HepG2 (cell line): ENCODE measurements around the gene CPLANE1. TPM values are rescaled to one million over a fixed set of nuclear protein-coding genes. Genes with fewer than 3 reads are reported as not detected.

Source experiments
- ATAC-seq: fragments of 200-7000 bp; cut with Tn5 transposase; 3 replicates; pipeline ENCODE4 v1.9.1; 2020; ENCODE audit warnings: mild to moderate bottlenecking, moderate library complexity
- BruUV-seq: library from RNA; stranded (reverse); fragments of 400-500 nt; replicated peaks from 2 replicates; lab custom pipeline; 2021; lab: Mats Ljungman, UMichigan
- CTCF ChIA-PET: fragments of 300-600 bp; formaldehyde crosslinking; extraction: SDS; loops from one replicate; lab custom pipeline; 2021; ENCODE audit warnings: low total read pairs, inconsistent platforms, low intra/inter-chr PET ratio; lab: Yijun Ruan, JAX
- POLR2A ChIA-PET: fragments of 350-600 bp; sonication (Branson Sonifier 250); formaldehyde crosslinking; loops from one replicate; lab custom pipeline; 2020; ENCODE audit warnings: antibody characterized with exemption, inconsistent platforms; lab: Yijun Ruan, JAX
- DNase-seq: peaks from one replicate; pipeline ENCODE4 v3.0.0-alpha.2; 2015; ENCODE audit warnings: low spot score
- FAIRE-seq: peaks from 3 replicates; lab custom pipeline; 2011; peaks lifted over from hg19 to GRCh38; lab: Jason Lieb, UNC
- H2AFZ ChIP-seq: one replicate; pipeline ENCODE4 v1.6.1; 2011; ENCODE audit warnings: low read length, inconsistent platforms
- H3K27ac ChIP-seq: fragments of 300-600 bp; 3 replicates; pipeline ENCODE4 v1.8.0; 2011; ENCODE audit warnings: mixed run types, mild to moderate bottlenecking, mixed read lengths, low read length, inconsistent platforms; ENCODE audit not compliant: insufficient read depth; ENCODE audit errors: extremely low read length
- H3K27me3 ChIP-seq, 2 experiments: fragments of 200-600 bp in 1 of 2; 2 replicates in 1 of 2; 3 replicates in 1 of 2; pipeline versions ENCODE4 v1.6.0 to v1.8.0; 2011; ENCODE audit warnings: low read length in 2 of 2, mild to moderate bottlenecking in 2 of 2, moderate library complexity in 2 of 2, inconsistent platforms in 1 of 2; ENCODE audit not compliant: insufficient read depth in 2 of 2, control insufficient read depth in 1 of 2
- H3K36me3 ChIP-seq, 2 experiments: fragments of 200-600 bp in 1 of 2; replicated peaks in 1 of 2; 2 replicates in 1 of 2; 3 replicates in 1 of 2; pipeline versions ENCODE4 v1.5.1 to v1.8.0; 2011; ENCODE audit warnings: low read length in 2 of 2, inconsistent platforms in 1 of 2; ENCODE audit not compliant: insufficient read depth in 2 of 2, control insufficient read depth in 1 of 2
- H3K4me1 ChIP-seq: 2 replicates; pipeline ENCODE4 v1.5.1; 2012; ENCODE audit warnings: low read length, inconsistent platforms; ENCODE audit not compliant: insufficient read depth
- H3K4me2 ChIP-seq: 2 replicates; pipeline ENCODE4 v1.6.0; 2011; ENCODE audit warnings: low read depth, low read length, inconsistent platforms
- H3K4me3 ChIP-seq, 3 experiments: fragments of 200-600 bp in 1 of 3; sonication (generic), shearing (Covaris generic) in 1 of 3; replicated peaks in 1 of 3; 2 replicates each; pipeline ENCODE4 v1.5.1; 2011 to 2016; ENCODE audit warnings: low read length in 3 of 3, inconsistent platforms in 2 of 3, low read depth in 2 of 3, mild to moderate bottlenecking in 2 of 3, control low read depth in 1 of 3, mixed read lengths in 1 of 3; ENCODE audit not compliant: insufficient read depth in 1 of 3
- H3K79me2 ChIP-seq: one replicate; pipeline ENCODE4 v1.6.1; 2011; ENCODE audit warnings: low read length, inconsistent platforms; ENCODE audit not compliant: insufficient read depth
- H3K9ac ChIP-seq: 2 replicates; pipeline ENCODE4 v1.6.0; 2011; ENCODE audit warnings: mild to moderate bottlenecking, low read depth, low read length, inconsistent platforms; ENCODE audit not compliant: insufficient read depth
- H3K9me3 ChIP-seq: 2 replicates; pipeline ENCODE4 v1.5.1; 2012; ENCODE audit warnings: mild to moderate bottlenecking, low read length
- H4K20me1 ChIP-seq: 2 replicates; pipeline ENCODE4 v1.6.0; 2011; ENCODE audit warnings: inconsistent platforms, mild to moderate bottlenecking, low read length, moderate library complexity; ENCODE audit not compliant: insufficient read depth
- CENPT ChIP-seq: sonication (generic); formaldehyde crosslinking; IDR thresholded peaks from 2 replicates; pipeline ENCODE4 v1.8.0; 2022; ENCODE audit warnings: low read depth, mild to moderate bottlenecking, moderate library complexity, missing genetic modification reagents
- RXRB ChIP-seq: IDR thresholded peaks from 2 replicates; pipeline ENCODE4 v1.6.1; 2016; ENCODE audit warnings: borderline replicate concordance, missing genetic modification reagents, missing compliant biosample characterization
- TEF ChIP-seq: sonication (generic); formaldehyde crosslinking; IDR thresholded peaks from 2 replicates; pipeline ENCODE4 v1.5.0; 2020; ENCODE audit warnings: missing genetic modification reagents
- ZNF207 ChIP-seq: fragments of 450-650 bp; IDR thresholded peaks from 2 replicates; pipeline ENCODE4 v1.6.1; 2016; ENCODE audit warnings: antibody characterized with exemption, borderline replicate concordance
- ZNF362 ChIP-seq: sonication (generic); formaldehyde crosslinking; IDR thresholded peaks from 2 replicates; pipeline ENCODE4 v1.4.0; 2020; ENCODE audit warnings: missing genetic modification reagents, mild to moderate bottlenecking, borderline replicate concordance
- ZNF414 ChIP-seq: sonication (generic); formaldehyde crosslinking; IDR thresholded peaks from 2 replicates; pipeline ENCODE4 v1.5.0; 2020; ENCODE audit warnings: missing genetic modification reagents
- WGBS: methylation state at CpG from one replicate; pipeline ENCODE4 v1.1.6; 2017; ENCODE audit warnings: low lambda C conversion rate; 5-methylcytosine and 5-hydroxymethylcytosine counted together
- in situ Hi-C: cut with HindIII; loops from 2 replicates; pipeline ENCODE4 v1.10.0; 2017; ENCODE audit warnings: low pct_unique_long_range_greater_than_20kb; ENCODE audit not compliant: extremely low pct_ligation_motif_present
- intact Hi-C: fragments of 100-400 bp; cut with micrococcal nuclease; formaldehyde crosslinking; loops from one replicate; pipeline ENCODE4 v1.10.0; 2022; ENCODE audit not compliant: unreplicated experiment
- polyA plus RNA-seq, 8 experiments: library from polyadenylated mRNA; depleted of rRNA in 3 of 8; stranded (reverse) in 7 of 8; unstranded in 1 of 8; fragments of >200 nt; fragmentation: Illumina TruSeq in 4 of 8; extraction: Trizol in 4 of 8; gene quantifications; 2 replicates each; pipeline versions ENCODE4 v1.2.1 to v1.2.3, GENCODE V29; 2011 to 2016; ENCODE audit warnings: low read depth in 4 of 8, missing spikeins in 1 of 8, mixed read lengths in 1 of 8; ENCODE audit not compliant: insufficient read depth in 1 of 8
- total RNA-seq, 5 experiments: library from RNA; depleted of rRNA; stranded (reverse); fragments of >200 nt; fragmentation: Illumina TruSeq; extraction: Trizol; gene quantifications; 2 replicates each; pipeline ENCODE4 v1.2.3, GENCODE V29; 2016; ENCODE audit warnings: low read depth in 1 of 5

The CPLANE1 gene
- total and polyA plus RNA-seq, 2 of the 13 experiments (the other 11 are each of a cell fraction or from before 2014, with no cell fraction given): 6.3 to 9.9 TPM

- ATAC-seq: no peak
These were observed 83.0 kb downstream of the CPLANE1 start for GRCh38 chr5:37166197-37166596.

More at GRCh38 chr5:37166197-37166596, 83.0 kb downstream of the CPLANE1 start:
- H3K9ac ChIP-seq: no peak overlapping the region
- peaks cover 4 to 18% of the 10 kb centered on the region in 2 experiments; a peak in 4 of 5 replicates for H3K36me3 ChIP-seq
- H4K20me1 ChIP-seq: no peaks in the 10 kb centered on the region
- DNase-seq: no peak
- ChIA-PET POLR2A (no interaction called here), CTCF (no interaction called here)
- H3K27me3 ChIP-seq: no peaks in the 10 kb centered on the region
- H3K9me3 ChIP-seq: no peaks in the 10 kb centered on the region
- intact Hi-C loops (loop anchor here (1.0 kb wide), 1 partner anchor 31 kb away; no protein-coding TSS in a partner anchor), in situ Hi-C loops (no loop called here)
- no peak for FAIRE-seq
- H3K4me3 ChIP-seq: no peak overlapping the region
- H2AFZ ChIP-seq: no peak overlapping the region
- no peaks in the 10 kb centered on the region for H3K79me2 ChIP-seq
- no TSS peak for BruUV-seq
- H3K4me1 ChIP-seq: peaks cover 9% of the 10 kb centered on the region
- 97% methylated on average over 3 of the region's 3 CpGs for WGBS
- H3K4me2 ChIP-seq: no peak overlapping the region
- no peak for TF ChIP-seq CENPT (CRISPR knock-in tag)
- TF ChIP-seq RXRB (CRISPR knock-in tag): no peak
- no peak for TF ChIP-seq ZNF414
- TF ChIP-seq ZNF207: no peak
- TF ChIP-seq TEF (CRISPR knock-in tag): no peak
- TF ChIP-seq ZNF362 (CRISPR knock-in tag): no peak
- H3K27ac ChIP-seq: no peak overlapping the region
